ENCODE results near the gene TANGO2. TPM values are rescaled to one million over a fixed set of nuclear protein-coding genes. Genes with fewer than 3 reads are reported as not detected.

TANGO2 gene
- total and polyA plus RNA-seq, 10 of the 15 experiments (the other 5 are each of a cell fraction or from before 2014, with no cell fraction given) = 4.0 to 24.8 (median 20.9) TPM

GRCh38 chr22:20057596-20058268 lies 36.8 kb downstream of the TANGO2 start (continued):
- TF ChIP-seq BCL3 (IDR thresholded peaks at IDR 0.05; ENCODE audit: borderline replicate concordance, insufficient read depth, low read depth, low read length, poor library complexity, severe bottlenecking) (no peak), ZNF687 (IDR thresholded peaks at IDR 0.05) (no peak), E2F8 (IDR thresholded peaks at IDR 0.05; ENCODE audit: low read depth, partially characterized antibody) (no peak)
